ENCODE data around the gene TNFRSF21.

DNA sequence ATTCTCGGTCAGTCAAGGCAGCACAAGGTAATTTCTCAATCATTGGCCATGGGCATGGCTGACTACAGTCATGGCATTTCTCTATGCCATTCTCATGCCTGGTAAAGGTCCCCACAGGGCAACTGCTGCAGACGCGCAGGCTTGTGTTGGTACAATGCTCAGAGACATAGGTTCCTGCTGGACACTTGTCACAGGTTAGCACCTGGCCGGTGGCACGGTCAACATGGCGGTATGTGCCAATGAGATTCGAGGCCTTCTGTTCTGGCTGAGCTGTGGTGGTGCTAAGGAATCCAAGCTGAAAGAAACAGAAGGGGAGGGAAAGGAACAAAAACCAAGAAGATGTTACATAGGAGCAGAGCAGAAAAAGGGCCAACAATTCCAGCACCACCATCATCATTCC is 23.4 kb downstream of the TNFRSF21 start:
- TF ChIP-seq EZH2 (IDR thresholded peaks at IDR 0.05; ENCODE audit: borderline replicate concordance, insufficient read depth, low read length, poor library complexity, severe bottlenecking) = no peak
- TF ChIP-seq MXI1 (conservative IDR thresholded peaks at IDR 0.05; ENCODE audit: poor library complexity, severe bottlenecking) = no peak
- TF ChIP-seq REST (IDR thresholded peaks at IDR 0.05; ENCODE audit: borderline replicate concordance) = no peak
- TF ChIP-seq CTCF (IDR thresholded peaks at IDR 0.05; ENCODE audit: poor library complexity, severe bottlenecking) = no peak
- TF ChIP-seq RAD21 (conservative IDR thresholded peaks at IDR 0.05) = no peak
- no peak for TF ChIP-seq EP300 (conservative IDR thresholded peaks at IDR 0.05; ENCODE audit: poor library complexity, severe bottlenecking)
- TF ChIP-seq POLR2AphosphoS5 (IDR thresholded peaks at IDR 0.05) = no peak
- no peak for TF ChIP-seq TAF1 (IDR thresholded peaks at IDR 0.05; ENCODE audit: low read depth)
- no peak for TF ChIP-seq SMC3 (conservative IDR thresholded peaks at IDR 0.05; ENCODE audit: poor library complexity)

Data from neural cell (in vitro differentiated cells).